HG03103 (cell line): ENCODE data around the gene GPR35.

Source experiments
- ATAC-seq: cut with Tn5 transposase; IDR thresholded peaks from one replicate; pipeline ENCODE4 v1.9.1; 2021; ENCODE audit warnings: low read depth; ENCODE audit not compliant: unreplicated experiment

The GPR35 gene

GRCh38 chr2:240622060-240622411, 3.2 kb upstream of the GPR35 start:
- ATAC-seq, result no peak

- no peak for ATAC-seq
Measured at GRCh38 chr2:240622531-240623235, 2.6 kb upstream of the GPR35 start.

GRCh38 chr2:240623531-240624010, 1.7 kb upstream of the GPR35 start:
- no peak for ATAC-seq

- no peak for ATAC-seq
Measured at GRCh38 chr2:240624011-240624949, 1.0 kb upstream of the GPR35 start.

- no peak for ATAC-seq
Measured at GRCh38 chr2:240626531-240627300, 1.4 kb downstream of the GPR35 start.

- ATAC-seq, result no peak
Measured at GRCh38 chr2:240627736-240628506, 2.6 kb downstream of the GPR35 start.

GRCh38 chr2:240628507-240628807, 3.2 kb downstream of the GPR35 start:
- no peak for ATAC-seq

GRCh38 chr2:240628808-240629618, 3.7 kb downstream of the GPR35 start:
- ATAC-seq, result no peak

GRCh38 chr2:240629619-240629967, 4.3 kb downstream of the GPR35 start:
- ATAC-seq, result no peak

GRCh38 chr2:240629968-240630770, 4.9 kb downstream of the GPR35 start:
- ATAC-seq, result no peak

- no peak for ATAC-seq
Measured at GRCh38 chr2:240630771-240631547, 5.7 kb downstream of the GPR35 start.

- no peak for ATAC-seq
Measured at GRCh38 chr2:240631548-240632305, 6.4 kb downstream of the GPR35 start.

- no peak for ATAC-seq
Measured at GRCh38 chr2:240632306-240632721, 7.0 kb downstream of the GPR35 start.

GRCh38 chr2:240635121-240635997, 10.1 kb downstream of the GPR35 start:
- no peak for ATAC-seq

GRCh38 chr2:240635998-240636547, 10.8 kb downstream of the GPR35 start:
- ATAC-seq, result no peak

GRCh38 chr2:240636563-240637115, 11.4 kb downstream of the GPR35 start:
- ATAC-seq, result no peak
